Subcutaneous adipose tissue (tissue), 4 donors: ENCODE results near the gene PRKG1. TPM values are rescaled to one million over a fixed set of nuclear protein-coding genes. Genes with fewer than 3 reads are reported as not detected.

Experiments
- total RNA-seq, 4 donors: library from RNA; depleted of rRNA; stranded (reverse); fragments of >200 nt; gene quantifications; one replicate each; pipeline ENCODE4 v1.1.0, GENCODE V29; 2016
- TF ChIP-seq, protein P1 (sequence below): fragments of 450-650 bp; IDR thresholded peaks from one replicate; pipeline ENCODE4 v1.5.1; 2016; ENCODE audit warnings: low read depth, mild to moderate bottlenecking, control low read depth, antibody characterized with exemption, moderate library complexity

PRKG1 gene
- total RNA-seq, 4 donors from 2014 or later = 7.6 to 17.2 (median 10.7) TPM

DNA sequence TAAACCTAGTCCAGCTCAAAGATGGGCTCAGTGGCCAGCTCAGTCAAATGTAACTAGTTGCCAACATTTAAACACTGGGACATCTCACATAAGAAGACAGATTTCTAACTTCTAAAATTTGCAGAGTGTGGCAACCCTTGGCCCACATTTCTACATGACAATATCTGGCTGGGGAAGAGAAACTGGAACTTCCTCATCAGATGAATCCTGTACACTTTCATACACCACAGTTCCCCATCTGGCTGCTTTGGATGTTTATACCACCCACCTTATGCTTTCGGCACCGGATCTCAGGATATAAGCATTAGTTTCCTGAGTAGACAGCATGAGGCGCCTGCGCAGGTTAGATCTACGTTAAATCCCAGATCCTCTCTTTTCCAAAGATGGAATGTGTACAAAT, 199.3 kb downstream of the PRKG1 start:
- TF ChIP-seq, protein P1, sequence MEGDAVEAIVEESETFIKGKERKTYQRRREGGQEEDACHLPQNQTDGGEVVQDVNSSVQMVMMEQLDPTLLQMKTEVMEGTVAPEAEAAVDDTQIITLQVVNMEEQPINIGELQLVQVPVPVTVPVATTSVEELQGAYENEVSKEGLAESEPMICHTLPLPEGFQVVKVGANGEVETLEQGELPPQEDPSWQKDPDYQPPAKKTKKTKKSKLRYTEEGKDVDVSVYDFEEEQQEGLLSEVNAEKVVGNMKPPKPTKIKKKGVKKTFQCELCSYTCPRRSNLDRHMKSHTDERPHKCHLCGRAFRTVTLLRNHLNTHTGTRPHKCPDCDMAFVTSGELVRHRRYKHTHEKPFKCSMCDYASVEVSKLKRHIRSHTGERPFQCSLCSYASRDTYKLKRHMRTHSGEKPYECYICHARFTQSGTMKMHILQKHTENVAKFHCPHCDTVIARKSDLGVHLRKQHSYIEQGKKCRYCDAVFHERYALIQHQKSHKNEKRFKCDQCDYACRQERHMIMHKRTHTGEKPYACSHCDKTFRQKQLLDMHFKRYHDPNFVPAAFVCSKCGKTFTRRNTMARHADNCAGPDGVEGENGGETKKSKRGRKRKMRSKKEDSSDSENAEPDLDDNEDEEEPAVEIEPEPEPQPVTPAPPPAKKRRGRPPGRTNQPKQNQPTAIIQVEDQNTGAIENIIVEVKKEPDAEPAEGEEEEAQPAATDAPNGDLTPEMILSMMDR = no peak

DNA sequence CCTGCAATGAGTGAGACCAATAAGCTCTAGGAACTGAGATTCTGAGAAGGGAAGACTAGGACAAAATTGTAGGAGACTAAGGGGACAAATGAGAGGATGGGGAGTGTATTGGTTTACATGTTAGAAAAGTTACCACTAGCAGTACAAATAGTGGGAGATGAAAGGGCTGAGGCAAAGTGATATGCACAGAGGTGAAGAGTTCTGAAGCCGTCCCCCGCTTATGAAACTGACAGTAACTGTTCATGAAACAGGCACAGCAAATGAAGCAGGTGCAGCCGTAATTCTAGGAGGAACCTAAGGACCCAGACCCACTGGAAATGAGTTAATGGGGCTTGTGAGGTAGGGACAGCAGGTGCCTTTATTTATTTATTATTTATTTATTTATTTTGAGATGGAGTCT, 211.3 kb downstream of the PRKG1 start:
- TF ChIP-seq, protein P1 = no peak

DNA sequence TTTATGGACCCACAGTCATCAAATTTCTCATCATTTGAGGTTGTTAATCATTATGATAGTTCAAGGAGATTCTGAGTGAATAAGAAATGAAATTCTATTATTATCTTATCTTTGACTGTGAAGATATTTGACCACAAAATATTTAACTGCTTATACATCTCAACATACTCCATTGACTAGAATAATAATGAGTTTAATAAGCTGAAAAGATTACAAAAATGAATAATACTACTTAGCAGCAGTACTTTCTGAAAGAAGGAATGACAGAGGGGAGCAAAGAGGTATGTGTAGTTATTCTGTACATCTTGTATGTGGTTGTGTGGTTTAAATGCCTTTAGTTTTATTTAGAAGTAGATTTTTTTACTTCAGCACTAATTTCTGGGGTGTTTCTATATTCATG, 214.2 kb downstream of the PRKG1 start:
- TF ChIP-seq, protein P1 = no peak

DNA sequence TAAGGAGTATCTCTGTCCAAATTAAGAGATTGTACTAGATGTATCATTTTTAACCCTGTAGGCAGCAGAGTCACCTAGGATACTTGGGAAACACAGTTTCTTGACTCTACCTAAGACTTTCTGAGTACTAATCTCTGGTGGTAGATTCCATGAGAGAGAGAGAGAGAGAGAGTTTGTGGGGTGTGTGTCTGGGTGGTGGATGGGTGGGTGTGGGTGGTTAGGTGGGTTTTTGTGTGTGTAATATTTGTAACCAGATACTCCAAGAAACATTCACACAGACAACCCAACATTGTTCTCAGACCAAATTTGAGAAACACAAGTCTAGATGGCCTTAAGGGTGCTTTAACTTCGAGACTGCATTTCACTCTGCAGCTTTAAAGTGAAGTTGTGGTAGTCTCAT, 215.2 kb downstream of the PRKG1 start:
- TF ChIP-seq, protein P1 = no peak

DNA sequence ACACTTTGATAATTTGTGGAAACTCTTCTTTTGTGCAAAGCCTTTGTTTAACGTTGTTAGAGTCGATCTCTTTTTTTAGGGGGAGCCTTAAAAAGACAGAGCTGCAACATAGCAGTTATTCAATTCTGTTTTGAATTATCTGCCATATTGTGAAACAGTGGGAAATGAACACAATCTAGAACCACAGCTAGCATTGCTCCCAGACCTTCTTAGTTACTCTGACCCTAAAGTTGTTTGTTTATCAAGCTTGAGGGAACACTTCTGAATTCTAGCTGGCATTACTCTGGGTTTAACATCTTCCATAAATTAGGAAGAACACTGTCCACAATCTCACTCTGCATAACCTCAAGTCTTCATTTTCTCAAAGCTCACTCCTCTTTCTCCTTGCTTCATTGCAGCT, 217.7 kb downstream of the PRKG1 start:
- TF ChIP-seq, protein P1 = no peak

DNA sequence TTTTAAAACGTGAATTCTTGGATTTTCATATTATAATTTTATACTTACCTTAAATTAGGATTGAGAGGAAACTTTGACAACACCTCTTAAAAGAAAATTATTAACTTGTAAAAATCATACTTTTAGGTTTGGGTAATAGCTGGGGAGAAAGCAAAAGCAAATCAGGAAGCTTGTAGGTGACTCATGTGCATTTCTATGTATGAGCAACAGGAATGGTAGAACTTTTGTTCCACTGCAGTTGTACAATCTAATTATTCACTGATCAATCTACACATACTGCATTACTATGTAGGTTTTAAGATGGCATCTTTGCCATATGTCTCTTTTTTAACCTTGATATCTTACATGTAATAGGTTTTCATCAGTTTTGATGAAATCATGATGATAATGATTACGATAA, 223.2 kb downstream of the PRKG1 start:
- TF ChIP-seq, protein P1 = no peak

DNA sequence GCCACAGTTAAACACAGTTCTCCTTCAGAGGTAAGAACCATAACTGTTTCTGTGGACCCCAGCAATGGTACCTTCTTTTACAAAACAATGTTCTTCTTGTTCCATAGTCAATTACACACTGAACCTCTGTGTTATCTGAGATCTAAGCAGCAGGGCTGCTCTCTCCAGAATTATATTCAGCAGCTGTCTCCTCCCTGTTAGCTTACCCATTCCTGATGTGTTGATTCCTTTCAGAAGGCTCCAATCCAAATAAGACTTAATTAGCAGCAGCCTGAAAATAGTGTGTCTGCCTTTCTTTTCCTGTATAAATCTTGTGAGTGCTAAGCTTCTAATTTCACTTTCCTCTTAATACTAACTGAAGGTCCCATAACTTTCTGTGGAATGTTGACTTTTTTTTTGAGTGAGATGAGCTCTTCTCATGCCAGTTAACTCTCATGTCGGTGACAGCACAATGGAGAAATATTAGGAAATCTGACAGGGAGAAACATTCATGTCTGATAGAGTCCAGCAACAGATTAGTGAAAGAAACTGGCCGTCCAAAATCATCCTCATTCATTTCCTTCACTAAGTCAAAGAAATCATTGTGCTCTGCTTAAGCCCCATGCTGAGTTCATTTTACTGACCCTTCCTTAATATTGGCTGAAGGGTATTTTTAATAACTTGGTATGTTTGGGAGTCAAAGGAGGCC, 226.5 kb downstream of the PRKG1 start:
- TF ChIP-seq, protein P1 = no peak
